VCaP (cell line): Measurements from ENCODE around the gene GALNT15.

Experiments
- H3K27ac ChIP-seq: fragments of 450-650 bp; 2 replicates; pipeline ENCODE4 v1.5.1; 2017
- CTCF ChIP-seq: fragments of 450-650 bp; conservative IDR thresholded peaks from 2 replicates; pipeline ENCODE4 v1.5.1; 2017; ENCODE audit warnings: mild to moderate bottlenecking, moderate library complexity

Gene GALNT15

GRCh38 chr3:16248556-16248955 lies 74.1 kb downstream of the GALNT15 start:
- no peak overlapping the region for H3K27ac ChIP-seq
- no peak for TF ChIP-seq CTCF

DNA sequence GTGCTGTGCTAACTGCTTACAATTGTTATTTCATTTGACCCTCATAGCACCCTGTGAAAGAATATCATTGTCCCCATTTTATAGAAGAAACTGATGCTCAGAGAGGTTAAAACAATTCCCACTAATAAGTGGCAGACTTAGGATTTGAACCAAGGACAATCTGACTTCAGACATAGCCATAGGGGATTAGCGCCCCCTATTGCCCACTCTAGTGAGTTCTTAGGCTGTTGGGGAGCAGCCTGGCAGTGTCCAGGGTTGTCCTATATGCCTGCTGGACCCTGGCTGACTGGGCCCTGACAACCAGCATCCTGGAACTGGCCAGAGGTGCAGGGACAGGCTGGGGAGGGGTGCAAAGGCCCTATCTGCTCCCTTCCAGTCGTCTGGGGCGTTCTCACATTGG lies 74.9 kb downstream of the GALNT15 start:
- TF ChIP-seq CTCF = peak; percentile 43; the same call in 1 of the 2 replicates
- H3K27ac ChIP-seq = no peak overlapping the region

DNA sequence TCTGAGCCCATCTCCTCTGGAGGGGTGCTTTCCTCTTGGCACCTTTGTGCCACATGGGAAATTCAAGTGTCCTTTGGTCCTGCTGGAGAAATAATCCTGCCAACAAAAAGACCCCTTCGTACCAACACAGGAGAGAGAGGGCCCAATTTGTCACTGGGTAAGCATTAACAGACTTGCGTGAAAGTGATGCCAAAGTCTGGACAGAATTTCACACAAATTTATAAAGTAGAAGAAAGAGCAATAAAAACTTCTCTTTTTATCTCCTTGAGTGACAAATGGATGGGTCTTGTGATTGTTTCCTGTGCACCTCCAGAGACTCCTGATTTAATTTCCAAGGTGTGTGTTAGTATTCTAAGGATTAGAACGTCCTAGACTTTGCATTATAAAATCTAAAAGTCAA lies 75.4 kb downstream of the GALNT15 start:
- TF ChIP-seq CTCF = no peak
- H3K27ac ChIP-seq = no peak overlapping the region

- H3K27ac ChIP-seq = no peak overlapping the region
- TF ChIP-seq CTCF = no peak
These were observed 77.0 kb downstream of the GALNT15 start for GRCh38 chr3:16251316-16252085.

DNA sequence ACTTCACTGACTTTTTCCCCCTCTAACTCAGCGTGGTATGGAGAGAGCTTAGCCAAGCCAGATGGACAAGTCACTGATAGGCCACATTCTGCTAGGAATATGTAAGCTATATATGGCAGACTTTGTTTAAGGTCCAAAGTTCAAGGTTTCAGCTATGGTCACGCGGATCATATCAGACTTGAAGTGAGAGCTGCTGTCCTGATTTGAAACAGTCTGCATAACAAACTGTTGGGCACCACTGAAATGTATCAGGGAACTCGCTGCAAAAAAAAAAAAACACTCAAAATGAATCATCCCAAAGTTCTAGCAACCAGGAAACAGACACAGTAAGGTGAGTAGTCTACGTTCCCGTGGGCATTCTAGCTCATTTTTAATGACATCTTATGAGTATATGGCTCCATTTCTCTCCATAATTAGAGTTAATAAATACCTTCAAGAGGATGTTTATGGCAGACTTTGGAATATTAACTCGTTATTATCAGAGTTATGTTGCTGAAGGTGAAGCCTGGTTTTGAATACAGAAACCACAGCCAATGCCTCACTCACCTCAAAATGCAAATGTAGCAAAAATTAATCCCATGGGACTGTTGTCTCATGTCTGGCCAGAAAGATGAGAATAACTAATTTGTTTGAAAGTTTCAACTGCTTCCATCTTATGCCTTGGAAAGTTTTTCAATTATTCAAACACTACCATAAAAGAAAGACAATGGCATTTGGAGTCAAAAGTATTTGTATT lies 77.9 kb downstream of the GALNT15 start:
- no peak for TF ChIP-seq CTCF
- no peak overlapping the region for H3K27ac ChIP-seq

DNA sequence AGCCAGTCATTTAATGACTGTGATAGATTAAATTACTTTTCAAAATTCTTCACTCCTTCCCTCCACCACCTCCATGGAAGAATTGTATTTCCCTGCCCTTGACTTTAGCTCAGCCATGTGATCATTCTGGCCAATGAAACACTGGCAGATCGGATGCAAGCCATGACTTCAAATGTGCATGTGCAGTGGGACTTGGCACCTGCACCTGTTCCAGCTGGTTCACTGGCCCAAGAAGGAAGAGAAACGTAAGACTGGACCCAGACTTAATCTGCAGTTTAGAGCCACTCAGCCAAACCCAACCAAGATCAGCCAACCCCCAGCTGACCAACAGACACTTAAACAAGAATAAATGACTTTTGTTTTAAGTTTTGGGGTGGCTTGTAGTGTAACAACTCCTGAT lies 78.5 kb downstream of the GALNT15 start:
- H3K27ac ChIP-seq = no peak overlapping the region
- no peak for TF ChIP-seq CTCF

DNA sequence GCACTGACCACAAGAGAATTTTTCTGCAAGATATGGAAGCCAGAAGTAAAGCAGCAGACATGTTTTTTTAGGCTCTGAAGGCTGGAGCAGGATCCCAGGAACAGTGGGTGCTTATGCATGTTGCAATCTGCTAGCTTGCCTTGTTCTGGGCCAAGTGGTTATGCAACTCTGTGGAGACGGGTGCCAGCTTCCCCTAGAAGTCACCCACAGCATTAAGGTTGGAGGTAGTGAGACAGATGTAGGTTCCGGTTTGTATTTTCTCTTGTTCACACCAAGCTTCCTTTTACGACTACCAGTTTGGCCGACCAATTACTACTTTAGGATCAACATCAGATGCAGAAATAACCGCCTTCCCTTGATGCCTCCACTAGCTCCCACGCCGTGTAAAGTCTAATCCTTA lies 79.1 kb downstream of the GALNT15 start:
- TF ChIP-seq CTCF = no peak
- H3K27ac ChIP-seq = no peak overlapping the region
